ENCODE data around the gene KIF26B.

The KIF26B gene

DNA sequence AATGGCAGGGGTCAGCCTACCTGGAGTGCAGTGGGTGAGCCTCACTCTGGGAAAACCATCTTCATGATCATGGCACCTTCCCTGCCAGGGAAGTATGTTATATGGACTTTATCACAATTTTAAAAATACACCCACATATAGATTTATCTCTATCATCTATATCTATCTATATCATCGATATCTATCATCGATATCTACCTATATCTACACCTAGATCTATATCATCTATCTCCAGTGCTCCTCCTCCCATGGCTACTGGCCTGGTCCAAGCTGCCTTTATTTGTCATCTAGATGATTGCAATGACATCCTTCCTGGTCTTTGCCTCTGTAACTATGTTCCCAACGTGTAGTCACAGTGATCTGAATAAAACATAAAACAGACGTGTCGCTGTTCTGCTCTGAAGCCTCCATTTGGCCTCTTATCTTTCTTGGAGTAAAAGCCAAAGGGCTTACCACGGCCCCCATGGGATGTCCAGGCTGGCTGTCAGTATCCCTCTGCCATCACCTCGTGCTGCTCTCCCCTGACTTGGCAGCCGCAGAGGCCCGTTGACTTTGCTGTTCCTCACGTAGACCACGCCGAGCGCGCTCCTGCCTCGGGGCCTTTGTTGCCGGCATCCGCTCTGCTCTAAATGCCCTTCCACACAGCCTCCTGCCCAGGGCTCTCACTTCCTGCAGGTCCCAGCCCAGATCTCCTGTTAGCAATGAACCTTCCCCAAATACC lies 20.6 kb upstream of the KIF26B start:
- no peak for DNase-seq

DNA sequence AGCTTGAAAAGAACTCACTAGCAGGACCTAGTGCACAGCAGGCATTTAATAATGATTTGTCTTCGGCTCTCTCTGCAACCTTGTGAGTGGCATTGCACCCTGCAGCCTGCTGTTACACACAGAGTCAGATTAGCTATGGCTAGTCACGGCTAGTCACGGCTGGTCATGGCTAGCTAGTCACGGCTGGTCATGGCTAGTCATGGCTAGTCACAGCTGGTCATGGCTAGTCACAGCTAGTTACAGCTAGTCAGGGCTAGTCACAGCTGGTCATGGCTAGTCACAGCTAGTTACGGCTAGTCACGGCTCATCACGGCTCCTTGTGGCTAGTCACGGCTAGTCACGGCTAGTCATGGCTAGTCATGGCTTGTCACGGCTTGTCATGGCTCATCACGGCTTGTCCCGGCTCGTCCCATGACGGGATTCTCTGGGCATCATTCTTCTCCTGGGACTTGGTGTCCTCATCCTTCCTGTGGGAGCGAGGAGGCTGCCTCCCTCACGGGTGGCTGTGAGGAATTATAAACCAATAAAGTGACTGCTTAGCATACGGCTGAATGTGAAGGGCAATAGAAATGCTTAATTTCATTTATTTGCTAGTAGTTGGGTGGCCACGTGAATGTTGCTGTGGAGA lies 12.5 kb upstream of the KIF26B start:
- DNase-seq, result no peak

DNA sequence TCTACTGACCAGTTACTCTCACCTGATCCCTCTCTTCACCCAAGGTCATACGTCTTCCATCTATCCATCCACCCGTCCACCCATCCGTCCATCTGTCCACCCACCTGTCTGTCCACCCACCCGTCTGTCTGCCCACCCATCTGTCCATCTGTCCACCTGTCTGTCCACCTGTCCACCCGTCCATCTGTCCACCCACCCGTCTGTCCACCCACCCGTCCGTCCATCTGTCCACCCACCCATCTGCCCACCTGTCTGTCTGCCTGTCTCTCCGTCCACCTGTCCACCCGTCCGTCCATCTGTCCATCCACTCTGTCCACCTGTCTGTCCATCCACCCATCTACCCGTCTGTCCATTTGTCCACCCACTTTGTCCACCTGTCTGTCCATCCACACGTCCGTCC lies 11.8 kb upstream of the KIF26B start:
- no peak for DNase-seq

DNA sequence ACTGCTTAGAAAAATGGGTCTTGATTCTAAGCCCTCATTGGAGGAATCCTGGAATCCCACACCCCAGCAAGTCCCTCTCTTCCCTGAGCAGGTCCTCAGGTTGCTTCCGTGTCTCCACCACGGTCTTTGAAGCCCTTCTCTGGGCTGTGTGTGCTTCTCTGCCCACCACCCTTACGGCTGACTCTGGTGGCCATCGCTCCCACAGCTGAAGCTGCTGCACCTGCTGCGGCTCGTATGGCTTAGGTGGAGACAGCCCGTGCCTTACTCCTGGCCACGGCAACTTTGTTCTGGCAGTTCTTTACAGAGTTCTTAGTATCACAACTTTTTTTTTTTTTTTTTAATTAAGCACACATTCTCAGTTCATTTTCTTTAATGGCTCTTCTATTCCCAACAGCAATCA lies 10.9 kb upstream of the KIF26B start:
- DNase-seq, result no peak

DNA sequence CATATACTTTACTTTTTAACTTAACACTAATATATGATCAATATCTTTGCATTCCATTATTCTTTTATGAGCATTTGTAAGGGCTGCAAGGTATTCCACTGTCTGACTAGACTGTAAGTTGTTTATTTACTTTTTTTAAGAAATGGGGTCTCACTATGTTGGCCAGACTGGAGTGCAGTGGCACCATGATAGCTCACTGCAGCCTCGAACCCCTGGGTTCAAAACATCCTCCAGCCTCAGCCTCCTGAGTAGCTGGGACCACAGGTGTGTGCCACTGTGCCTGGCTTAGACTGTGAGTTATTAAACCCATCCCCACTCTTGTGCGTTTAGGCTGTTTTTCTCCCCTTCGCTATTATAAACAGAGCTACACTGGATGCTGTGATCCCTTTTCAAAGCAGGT lies 6.7 kb upstream of the KIF26B start:
- no peak for DNase-seq

DNA sequence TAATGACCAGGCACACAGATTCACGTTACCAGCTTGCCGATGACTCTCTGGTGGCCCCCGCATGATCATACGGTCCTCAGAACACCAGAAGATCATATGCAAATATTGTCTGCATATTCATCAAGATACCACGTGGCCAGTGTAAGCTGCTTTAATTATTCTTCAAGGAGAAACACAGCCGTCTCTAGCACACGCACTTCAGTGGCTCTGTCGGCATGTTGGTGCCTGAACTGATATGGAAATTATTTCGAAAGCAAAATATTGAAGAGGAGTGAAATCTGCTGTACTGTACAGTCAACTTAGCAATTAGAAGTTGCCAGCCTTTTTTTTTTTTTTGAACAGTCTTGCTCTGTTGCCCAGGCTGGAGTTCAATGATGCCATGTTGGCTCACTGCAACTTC lies 5.9 kb upstream of the KIF26B start:
- no peak for DNase-seq

DNA sequence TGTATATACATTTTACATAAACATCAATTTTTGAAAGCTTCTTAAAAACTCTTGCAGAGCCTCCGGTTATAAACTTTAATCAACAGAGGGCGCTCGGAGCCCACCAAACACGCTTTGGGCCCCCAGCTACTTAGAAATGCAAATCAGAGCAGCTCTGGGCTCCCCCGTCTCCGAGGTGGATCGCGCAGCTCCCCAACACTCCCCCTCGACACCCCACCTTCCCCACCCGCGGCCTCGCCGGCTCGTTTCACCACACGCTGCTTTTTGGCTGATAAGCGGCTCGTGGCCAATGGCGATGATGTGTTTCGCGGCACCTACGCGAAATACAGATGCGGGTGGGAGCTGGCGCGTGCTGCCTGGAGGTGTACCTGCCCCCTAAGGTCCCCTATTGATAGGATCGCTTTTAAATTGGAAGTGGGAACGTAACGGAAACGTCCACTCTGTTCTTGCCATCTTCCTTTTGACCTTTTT lies 1.7 kb upstream of the KIF26B start:
- DNase-seq, result peak; percentile 66

DNA sequence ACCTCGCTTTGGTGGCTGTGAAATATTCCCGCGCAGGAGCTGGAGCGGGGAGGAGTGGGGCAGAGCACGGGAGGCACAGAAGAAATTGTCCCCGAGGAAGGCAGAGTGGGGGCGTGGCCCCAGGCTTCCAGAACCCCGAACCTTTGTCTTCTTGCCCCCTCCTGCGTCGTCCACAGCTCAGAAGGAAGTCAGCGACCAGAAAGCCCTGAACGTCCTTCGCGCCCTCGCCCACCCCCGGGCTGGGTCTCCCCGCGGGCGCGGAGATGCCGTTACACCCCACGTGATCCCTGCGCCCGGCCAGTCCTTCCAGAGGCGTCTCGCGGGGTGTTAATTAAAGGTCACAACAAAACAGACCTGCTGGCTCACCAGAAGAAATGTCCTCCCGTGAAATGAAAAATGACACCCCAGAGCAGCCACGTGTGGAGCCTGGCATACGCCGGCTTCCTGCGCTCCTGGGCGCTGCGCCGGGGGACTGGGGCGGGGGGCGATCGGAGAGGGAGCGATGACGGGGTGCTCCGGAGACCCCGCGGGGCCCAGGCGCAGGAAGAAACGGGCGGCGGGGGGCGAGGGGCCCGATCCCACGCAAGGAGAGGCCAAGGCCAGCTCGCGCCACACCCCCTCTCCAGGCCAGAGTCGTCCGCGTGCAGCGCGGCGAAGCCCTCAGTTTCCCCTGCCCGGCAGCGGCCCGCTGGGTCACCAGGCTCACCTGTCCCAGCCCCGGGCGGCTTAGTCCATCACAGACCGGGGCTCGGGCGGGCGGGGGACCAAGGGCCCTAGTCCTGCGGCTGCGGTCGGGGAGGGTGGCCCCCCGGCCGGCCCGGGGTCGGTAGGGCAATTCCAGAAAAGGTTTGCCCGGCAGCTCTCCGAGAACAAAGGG lies 995 bp upstream of the KIF26B start:
- peak; percentile 48 for DNase-seq

DNA sequence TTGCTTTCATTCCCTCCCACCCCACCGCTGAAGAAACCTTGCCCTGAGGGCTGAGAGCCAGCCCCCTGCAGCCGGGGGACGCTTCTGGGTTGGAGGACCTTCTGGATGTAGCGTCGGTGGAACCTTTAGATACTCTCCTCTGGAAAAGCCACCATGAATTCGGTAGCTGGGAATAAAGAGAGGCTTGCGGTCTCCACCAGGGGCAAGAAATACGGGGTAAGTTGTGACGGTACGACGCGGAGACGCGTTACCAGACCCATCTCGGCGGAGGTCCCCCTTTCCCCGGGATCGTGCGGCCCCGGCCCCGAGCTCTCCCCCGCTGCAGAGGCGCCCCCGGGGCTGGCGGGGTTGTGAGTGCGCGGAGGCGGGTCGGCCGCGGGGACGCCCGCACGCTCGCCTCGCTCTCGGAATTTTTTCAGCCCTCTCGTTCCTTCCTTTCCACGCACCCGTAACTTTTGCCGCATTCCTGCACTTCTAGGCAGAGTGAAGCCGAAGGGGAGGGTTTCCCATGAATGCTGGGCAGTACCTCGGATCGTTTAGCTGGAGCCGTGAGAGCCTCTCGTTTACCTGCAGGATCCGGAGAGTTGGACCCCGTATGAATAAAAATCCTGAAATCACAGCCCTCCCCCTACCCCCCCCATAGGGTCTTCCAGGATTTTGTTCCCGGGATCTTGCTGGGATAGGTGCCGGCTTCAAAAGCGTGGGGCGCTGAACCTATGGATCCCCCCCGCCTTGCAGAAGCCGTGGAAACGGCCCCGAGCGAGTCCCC lies 671 bp downstream of the KIF26B start:
- peak; percentile 33 for DNase-seq

DNA sequence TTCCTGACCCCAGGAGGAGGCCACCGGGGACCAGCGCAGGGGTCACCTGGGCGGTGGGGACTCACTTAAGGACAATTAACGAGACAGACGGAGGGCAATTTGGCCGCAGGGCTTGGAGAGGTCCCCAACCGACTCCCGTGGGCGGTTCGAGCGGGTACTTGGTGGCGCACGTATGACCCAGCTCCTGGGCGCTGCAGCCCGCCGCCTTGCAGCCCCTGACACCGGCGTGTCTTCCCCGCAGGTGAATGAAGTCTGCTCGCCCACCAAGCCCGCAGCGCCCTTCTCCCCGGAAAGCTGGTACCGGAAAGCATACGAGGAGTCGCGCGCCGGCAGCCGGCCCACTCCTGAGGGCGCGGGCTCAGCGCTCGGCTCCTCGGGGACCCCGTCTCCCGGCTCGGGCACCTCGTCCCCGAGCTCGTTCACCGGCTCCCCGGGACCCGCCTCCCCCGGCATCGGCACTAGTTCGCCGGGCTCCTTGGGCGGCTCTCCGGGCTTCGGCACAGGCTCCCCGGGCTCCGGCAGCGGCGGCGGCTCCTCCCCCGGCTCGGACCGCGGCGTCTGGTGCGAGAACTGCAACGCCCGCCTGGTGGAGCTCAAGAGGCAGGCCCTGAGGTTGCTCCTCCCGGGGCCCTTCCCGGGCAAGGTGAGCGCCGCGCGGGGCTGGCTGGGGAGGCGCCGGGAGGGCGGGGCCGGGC lies 1.4 kb downstream of the KIF26B start:
- DNase-seq, result peak; percentile 87

DNA sequence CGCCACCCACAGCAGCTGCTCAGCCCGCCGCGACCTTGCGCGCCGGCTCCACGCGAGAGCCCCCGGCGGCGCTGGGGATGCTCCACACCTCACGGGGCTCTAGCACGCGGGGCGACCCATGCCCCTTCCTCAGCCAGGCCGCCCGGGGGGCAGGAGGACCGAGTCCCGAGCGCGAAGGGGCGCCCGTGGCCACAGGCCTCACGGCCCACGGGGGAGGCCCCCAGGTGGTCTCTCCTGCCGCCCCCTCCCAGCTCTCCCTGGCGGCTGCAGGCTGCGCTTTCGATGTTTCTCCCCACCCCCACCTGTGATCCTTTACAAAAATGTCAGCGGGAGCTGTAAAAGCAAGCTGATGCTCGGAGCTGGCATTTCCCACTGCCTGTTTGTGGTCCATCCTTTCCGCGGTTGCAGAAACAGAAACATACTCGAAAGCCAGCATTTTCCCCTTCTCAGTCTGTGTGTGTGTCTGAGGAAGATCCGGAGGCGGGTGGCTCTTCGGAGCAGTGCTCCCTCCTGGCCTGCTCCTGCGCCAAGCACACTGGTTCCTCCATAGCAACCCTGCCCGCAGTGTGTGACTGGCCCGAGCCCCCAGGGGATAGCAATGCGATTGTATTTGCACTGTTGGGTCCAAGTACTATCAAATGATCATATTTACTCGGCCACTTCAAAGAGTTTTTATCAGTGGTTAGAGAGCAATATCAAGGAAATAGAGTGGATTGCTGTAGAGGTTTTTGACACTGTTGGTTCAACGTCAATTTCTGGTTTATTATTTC lies 2.1 kb downstream of the KIF26B start:
- DNase-seq, result no peak

DNA sequence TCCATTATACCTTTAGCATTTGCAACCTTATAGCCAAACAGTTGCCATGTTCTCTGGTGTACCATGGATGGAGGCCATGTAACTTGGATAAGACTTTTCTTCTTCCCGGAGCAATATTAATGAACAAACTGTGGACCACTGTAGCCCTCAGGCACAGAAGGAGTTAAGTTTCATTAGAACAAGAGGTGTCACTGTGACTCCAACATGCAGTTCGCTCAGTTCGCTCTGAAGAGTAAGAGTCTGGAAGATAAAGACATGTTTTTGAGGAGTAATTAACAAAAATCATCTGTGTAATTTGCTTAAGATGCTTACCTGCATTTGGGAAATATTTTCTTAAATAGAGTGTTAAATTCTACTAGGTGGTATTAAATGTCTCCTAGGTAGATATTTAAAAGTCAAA lies 4.1 kb downstream of the KIF26B start:
- no peak for DNase-seq

DNA sequence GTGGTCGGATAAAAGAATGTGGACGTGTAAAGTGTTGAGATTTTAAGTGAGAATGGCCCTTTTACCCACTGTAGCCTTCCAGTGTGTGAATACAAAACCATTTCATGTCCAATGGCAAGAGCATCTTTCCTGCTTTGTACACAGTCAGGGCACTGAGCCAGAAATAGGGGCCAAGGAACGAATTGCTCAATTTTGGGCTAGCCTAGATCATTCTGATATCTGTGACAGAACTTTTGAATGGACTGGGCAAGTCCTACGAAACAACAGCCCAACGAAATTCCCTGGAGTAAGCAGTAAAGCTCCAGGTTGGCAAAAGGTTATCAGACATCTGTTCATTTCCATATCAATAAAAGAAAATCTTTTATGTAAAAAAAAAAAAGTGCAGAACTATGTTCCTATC lies 5.5 kb downstream of the KIF26B start:
- no peak for DNase-seq

DNA sequence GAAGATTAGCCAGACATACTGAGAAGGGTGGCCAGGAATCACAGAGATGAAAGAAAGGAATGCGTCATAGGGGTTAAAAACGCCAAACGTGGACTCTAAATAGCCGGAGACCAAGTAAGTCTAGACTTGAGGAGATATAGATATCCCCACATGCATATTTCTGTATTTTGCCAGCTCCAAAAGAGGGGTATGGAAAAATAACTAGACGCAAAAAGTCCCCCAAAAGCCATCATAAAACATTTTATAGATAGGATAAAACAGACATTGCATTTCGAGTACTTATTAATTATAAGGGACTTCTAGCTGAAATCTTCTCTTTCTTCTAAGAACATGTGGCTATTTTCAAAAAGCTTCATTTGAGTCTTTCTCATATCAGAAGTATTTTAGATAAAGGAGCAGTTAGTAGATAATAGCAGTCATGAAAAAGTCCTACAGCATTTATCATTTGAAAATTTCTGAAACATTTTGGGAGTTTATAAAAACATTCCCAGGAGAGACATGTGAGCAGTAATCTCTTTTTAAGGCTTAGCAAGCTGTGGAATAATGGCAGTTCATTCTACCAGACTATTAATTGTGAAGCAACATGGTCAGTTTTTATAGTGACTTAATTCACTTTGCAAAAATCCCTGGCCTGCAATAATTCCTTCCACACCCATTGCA lies 6.1 kb downstream of the KIF26B start:
- DNase-seq, result no peak

DNA sequence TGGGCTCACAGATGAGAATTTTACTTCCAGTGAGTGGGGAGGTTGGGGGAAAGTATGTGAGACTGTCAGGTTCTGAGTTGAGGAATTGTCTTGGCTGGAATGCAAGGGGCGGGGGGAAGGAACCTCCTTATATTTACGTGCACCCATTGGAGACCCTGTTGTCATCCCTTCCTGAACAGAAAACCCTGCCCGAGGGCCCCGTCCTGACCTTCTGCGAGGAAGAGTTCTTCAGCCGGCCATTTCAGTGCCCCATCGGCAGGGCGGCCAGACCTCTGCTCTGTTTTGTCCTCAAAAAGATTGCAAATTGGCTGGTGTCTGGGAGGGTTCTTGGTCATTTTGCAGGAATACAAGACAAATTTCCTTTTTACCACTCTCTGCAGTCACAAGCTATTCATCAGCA lies 7.1 kb downstream of the KIF26B start:
- no peak for DNase-seq

DNA sequence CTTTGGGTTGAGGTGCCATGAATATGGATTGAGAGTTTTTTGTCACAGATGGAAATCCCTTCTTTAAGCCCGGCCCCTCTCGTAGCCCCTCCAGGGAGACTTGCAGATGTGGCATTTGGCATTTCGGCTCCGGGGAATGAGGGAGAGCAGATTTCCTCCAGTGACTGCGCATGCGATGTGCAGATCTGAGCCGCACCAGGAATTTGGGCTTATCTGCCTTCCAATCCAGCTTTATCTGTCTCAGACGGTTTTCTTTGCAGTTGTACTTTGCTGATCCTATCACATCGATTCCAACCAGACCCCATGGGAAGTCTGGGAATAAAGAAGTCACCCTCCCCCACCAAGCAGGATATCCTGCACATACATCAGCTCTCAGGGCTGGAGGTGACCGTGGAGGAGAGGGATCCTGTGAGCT lies 11.7 kb downstream of the KIF26B start:
- DNase-seq, result no peak

DNA sequence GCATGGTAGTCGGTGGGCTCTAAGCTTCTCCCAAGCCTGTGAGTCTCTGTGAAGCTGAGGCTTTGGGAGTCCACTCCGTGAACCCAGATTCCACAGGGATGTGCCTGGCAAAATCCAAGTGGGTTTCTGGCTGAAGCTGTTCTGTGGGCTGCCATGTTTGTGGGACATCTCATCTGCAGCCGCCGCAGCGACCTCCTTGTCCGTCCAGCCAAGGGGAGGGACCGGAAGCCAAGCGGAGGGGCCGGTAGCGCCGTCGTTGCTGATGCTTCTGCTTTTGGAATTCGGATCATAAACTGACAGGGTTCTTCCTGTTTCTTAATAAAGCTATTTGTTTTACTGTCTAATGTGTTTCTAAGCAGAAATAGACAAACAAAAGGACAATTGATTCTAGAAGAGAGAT lies 13.3 kb downstream of the KIF26B start:
- DNase-seq, result no peak

DNA sequence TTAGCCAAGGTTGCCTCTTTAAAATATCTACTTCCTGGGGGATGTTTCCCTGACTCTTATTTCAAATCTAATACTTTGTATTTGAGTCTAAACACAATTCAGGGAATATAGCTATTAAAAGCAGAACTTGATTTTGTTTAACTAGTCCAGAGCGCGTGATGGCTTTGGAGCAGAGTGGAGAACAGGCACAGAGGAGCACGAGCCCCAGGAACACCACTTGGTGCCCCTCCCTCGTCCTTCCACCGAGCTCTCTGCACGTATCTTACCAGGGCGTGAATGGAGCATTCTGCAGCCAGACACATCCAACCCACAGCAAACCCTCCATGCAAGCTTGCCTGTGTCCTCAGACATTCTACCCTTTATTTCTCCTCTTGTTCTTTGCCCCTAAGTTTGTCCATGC lies 14.1 kb downstream of the KIF26B start:
- DNase-seq, result no peak

DNA sequence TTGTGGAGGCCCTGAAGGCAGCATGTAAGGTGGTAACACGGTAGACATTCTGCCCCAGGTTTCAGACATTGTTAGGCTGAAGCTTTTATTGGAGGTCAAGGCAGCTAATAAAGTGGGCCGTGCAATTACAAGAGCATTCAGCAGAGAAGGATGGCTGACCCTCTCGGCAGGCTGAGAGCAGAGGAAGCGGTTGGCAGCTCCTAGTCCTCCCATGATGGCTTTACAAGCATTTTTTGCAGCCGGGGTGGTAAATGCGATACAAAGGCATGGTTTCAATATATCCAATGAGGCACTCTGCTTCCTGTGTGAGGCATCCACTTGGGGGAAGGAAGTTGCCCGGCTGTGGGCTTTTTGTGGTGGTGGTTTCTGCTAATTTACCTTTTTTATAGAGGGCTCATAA lies 14.6 kb downstream of the KIF26B start:
- DNase-seq, result no peak

DNA sequence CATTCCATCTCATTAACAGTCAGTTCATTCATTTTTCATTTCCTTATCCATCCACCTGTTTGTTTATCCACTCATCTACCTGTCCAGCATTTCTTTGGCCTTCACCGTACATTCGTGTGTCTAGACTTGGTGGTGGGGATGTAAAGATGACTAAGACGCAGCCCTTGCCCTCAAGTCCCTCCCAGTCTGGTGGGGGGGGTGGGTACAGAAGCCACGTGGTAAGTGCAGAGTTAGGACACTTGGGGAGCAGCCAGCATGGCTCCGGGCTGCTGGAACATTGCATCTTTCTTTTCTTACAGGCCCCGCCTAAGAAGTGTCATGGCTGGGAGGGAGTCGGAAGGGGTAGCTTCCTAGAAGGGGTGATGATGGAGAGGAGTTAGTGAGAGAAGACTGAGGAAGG lies 17.2 kb downstream of the KIF26B start:
- no peak for DNase-seq

DNA sequence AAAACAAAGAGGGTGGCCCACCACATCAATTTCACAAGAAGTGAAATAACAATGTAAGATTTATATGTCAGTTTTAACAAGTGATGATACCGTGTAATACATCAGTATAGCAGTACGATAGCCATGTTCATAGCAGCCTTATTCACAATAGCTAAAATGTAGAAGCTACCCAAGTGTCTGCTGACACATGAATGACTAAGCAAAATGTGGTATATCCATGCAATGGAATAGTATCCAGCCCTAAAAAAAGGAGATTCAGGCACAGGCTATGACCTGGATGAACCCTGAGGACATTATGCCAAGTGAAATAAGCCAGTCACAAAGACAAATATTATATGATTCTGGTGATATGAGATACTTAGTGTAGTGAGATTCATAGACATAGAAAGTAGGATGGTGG lies 18.0 kb downstream of the KIF26B start:
- no peak for DNase-seq
